Thyroid gland (tissue), 4 donors: ENCODE data around the gene CCDC50.

Experiments used
- CTCF ChIP-seq, 6 experiments: fragments of 200-600 bp in 3 of 6; fragments of 450-650 bp in 3 of 6; sonication (generic) in 3 of 6; IDR thresholded peaks; one replicate each; pipeline ENCODE4 v1.5.1; 2016 to 2019; ENCODE audit warnings: antibody characterized with exemption in 6 of 6, mild to moderate bottlenecking in 2 of 6, inconsistent platforms in 1 of 6, moderate library complexity in 1 of 6
- POLR2A ChIP-seq, 2 donors: fragments of 450-650 bp; IDR thresholded peaks; one replicate each; pipeline ENCODE4 v1.6.1; 2017; ENCODE audit warnings: antibody characterized with exemption in 2 of 2, mild to moderate bottlenecking in 2 of 2, moderate library complexity in 1 of 2

- no peak for TF ChIP-seq CTCF (IDR thresholded peaks at IDR 0.05)
- TF ChIP-seq POLR2A (IDR thresholded peaks at IDR 0.05) = no peak
Measured at GRCh38 chr3:191434024-191434423, 104.8 kb downstream of the CCDC50 start.
